Measurements from ENCODE around the gene RAB3GAP2. TPM values are rescaled to one million over a fixed set of nuclear protein-coding genes. Genes with fewer than 3 reads are reported as not detected.

RAB3GAP2 gene
- total and polyA plus RNA-seq, 2 donors (not counting 1 experiment from before 2014, with no cell fraction given), result 31.0 to 43.8 TPM

GRCh38 chr1:220224033-220224432 lies 48.2 kb downstream of the RAB3GAP2 start:
- no peak for DNase-seq (ENCODE audit: low read depth in 2 of 2)
- no peak for TF ChIP-seq CTCF (conservative IDR thresholded peaks at IDR 0.05 in 1 of 2, IDR thresholded peaks at IDR 0.05 in 1 of 2; ENCODE audit: low read depth in 1 of 2, low read length in 2 of 2)
- TF ChIP-seq EZH2 (IDR thresholded peaks at IDR 0.05; ENCODE audit: low read length, missing control alignments), result no peak
- Histone ChIP-seq H3K4me2 (ENCODE audit: extremely low read depth, insufficient read depth, low read length) (no peak overlapping the region), H3K79me2 (ENCODE audit: control insufficient read depth, insufficient read depth, low read length) (peaks cover 11% of the 10 kb centered on the region), H3K4me3 (replicated peaks in 1 of 4; ENCODE audit: control extremely low read depth in 1 of 4, insufficient read depth in 1 of 4, low read depth in 3 of 4, low read length in 4 of 4) (no peak overlapping the region), H3K9ac (ENCODE audit: insufficient read depth, low read length) (no peak overlapping the region), H4K20me1 (ENCODE audit: control insufficient read depth, extremely low read depth, insufficient read depth, low read length) (no peaks in the 10 kb centered on the region), H3K27me3 (ENCODE audit: control insufficient read depth, insufficient read depth, low read length) (no peaks in the 10 kb centered on the region), H3K4me1 (ENCODE audit: control insufficient read depth, extremely low read depth, insufficient read depth, low read length) (no peaks in the 10 kb centered on the region), H3K27ac (ENCODE audit: insufficient read depth, low read length) (no peak overlapping the region), H3K9me3 (ENCODE audit: control insufficient read depth, insufficient read depth, low read depth, low read length) (no peaks in the 10 kb centered on the region), H3K36me3 (ENCODE audit: control insufficient read depth, insufficient read depth, low read length) (no peaks in the 10 kb centered on the region), H2AFZ (ENCODE audit: low read length) (no peak overlapping the region)

GRCh38 chr1:220222939-220223338 lies 49.3 kb downstream of the RAB3GAP2 start:
- H3K9ac ChIP-seq (ENCODE audit: insufficient read depth, low read length), result no peak overlapping the region
- H3K79me2 ChIP-seq (ENCODE audit: control insufficient read depth, insufficient read depth, low read length), result peaks cover 13% of the 10 kb centered on the region
- H4K20me1 ChIP-seq (ENCODE audit: control insufficient read depth, extremely low read depth, insufficient read depth, low read length), result no peaks in the 10 kb centered on the region
- H3K4me3 ChIP-seq (replicated peaks in 1 of 4; ENCODE audit: control extremely low read depth in 1 of 4, insufficient read depth in 1 of 4, low read depth in 3 of 4, low read length in 4 of 4), result no peak overlapping the region
- no peaks in the 10 kb centered on the region for H3K9me3 ChIP-seq (ENCODE audit: control insufficient read depth, insufficient read depth, low read depth, low read length)
- H3K27me3 ChIP-seq (ENCODE audit: control insufficient read depth, insufficient read depth, low read length), result no peaks in the 10 kb centered on the region
- DNase-seq (ENCODE audit: low read depth in 2 of 2), result no peak
- no peaks in the 10 kb centered on the region for H3K36me3 ChIP-seq (ENCODE audit: control insufficient read depth, insufficient read depth, low read length)
- H3K4me1 ChIP-seq (ENCODE audit: control insufficient read depth, extremely low read depth, insufficient read depth, low read length), result no peaks in the 10 kb centered on the region
- H3K4me2 ChIP-seq (ENCODE audit: extremely low read depth, insufficient read depth, low read length), result no peak overlapping the region
- no peak for TF ChIP-seq CTCF (conservative IDR thresholded peaks at IDR 0.05 in 1 of 2, IDR thresholded peaks at IDR 0.05 in 1 of 2; ENCODE audit: low read depth in 1 of 2, low read length in 2 of 2)
- no peak for TF ChIP-seq EZH2 (IDR thresholded peaks at IDR 0.05; ENCODE audit: low read length, missing control alignments)
- no peak overlapping the region for H2AFZ ChIP-seq (ENCODE audit: low read length)
- no peak overlapping the region for H3K27ac ChIP-seq (ENCODE audit: insufficient read depth, low read length)

GRCh38 chr1:220221670-220222069 lies 50.6 kb downstream of the RAB3GAP2 start:
- no peak for TF ChIP-seq CTCF (conservative IDR thresholded peaks at IDR 0.05 in 1 of 2, IDR thresholded peaks at IDR 0.05 in 1 of 2; ENCODE audit: low read depth in 1 of 2, low read length in 2 of 2)
- no peak for TF ChIP-seq EZH2 (IDR thresholded peaks at IDR 0.05; ENCODE audit: low read length, missing control alignments)
- Histone ChIP-seq H3K4me1 (ENCODE audit: control insufficient read depth, extremely low read depth, insufficient read depth, low read length) (no peaks in the 10 kb centered on the region), H3K9me3 (ENCODE audit: control insufficient read depth, insufficient read depth, low read depth, low read length) (no peaks in the 10 kb centered on the region), H3K27ac (ENCODE audit: insufficient read depth, low read length) (no peak overlapping the region), H3K79me2 (ENCODE audit: control insufficient read depth, insufficient read depth, low read length) (peaks cover 13% of the 10 kb centered on the region), H3K4me2 (ENCODE audit: extremely low read depth, insufficient read depth, low read length) (no peak overlapping the region), H4K20me1 (ENCODE audit: control insufficient read depth, extremely low read depth, insufficient read depth, low read length) (no peaks in the 10 kb centered on the region), H3K4me3 (replicated peaks in 1 of 4; ENCODE audit: control extremely low read depth in 1 of 4, insufficient read depth in 1 of 4, low read depth in 3 of 4, low read length in 4 of 4) (no peak overlapping the region), H2AFZ (ENCODE audit: low read length) (no peak overlapping the region), H3K36me3 (ENCODE audit: control insufficient read depth, insufficient read depth, low read length) (no peaks in the 10 kb centered on the region), H3K27me3 (ENCODE audit: control insufficient read depth, insufficient read depth, low read length) (no peaks in the 10 kb centered on the region), H3K9ac (ENCODE audit: insufficient read depth, low read length) (no peak overlapping the region)
- DNase-seq (ENCODE audit: low read depth in 2 of 2), result no peak

Measured in fibroblast of lung (primary cell).